Ramos (cell line): ENCODE data around the gene PXMP4.

Source experiments
- in situ Hi-C: fragments of 300-500 bp; cut with MboI; formaldehyde crosslinking; loops from one replicate; pipeline ENCODE4 v1.14.3; 2022; ENCODE audit warnings: low sequenced_read_pairs; ENCODE audit not compliant: unreplicated experiment

PXMP4 gene

GRCh38 chr20:33732166-33732970, 12.3 kb upstream of the PXMP4 start:
- in situ Hi-C loops, result no loop called here

DNA sequence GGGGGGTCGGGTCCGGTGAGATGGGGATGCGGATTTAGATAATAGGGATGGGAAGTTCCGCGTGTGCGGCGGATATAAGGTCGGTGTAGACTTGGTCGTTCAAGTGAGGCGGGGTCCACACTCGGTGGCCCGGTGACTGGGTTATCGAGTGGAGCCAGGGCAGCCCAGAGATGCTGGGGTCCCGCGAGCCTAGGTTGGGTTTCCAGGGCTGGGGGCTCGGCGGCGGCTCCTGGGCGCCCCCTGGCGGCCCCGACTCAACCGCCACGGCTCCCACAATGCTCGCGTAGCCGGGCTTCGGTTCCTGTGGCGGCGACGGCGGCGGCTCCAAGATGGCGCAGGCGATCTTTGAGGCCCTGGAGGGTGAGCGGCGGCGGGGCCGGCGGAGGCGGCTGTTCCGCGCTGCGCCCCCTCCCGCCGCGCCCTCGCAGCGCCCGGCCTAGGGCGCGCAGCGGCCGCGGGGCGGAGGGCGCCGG, 11.6 kb upstream of the PXMP4 start, which contains the start of gene ZNF341:
Gene ZNF341 (plus strand): TSS at position 304 of the 473 bp plus-strand sequence. CDS start 26 bp downstream, at position 330.
- in situ Hi-C loops, result no loop called here

DNA sequence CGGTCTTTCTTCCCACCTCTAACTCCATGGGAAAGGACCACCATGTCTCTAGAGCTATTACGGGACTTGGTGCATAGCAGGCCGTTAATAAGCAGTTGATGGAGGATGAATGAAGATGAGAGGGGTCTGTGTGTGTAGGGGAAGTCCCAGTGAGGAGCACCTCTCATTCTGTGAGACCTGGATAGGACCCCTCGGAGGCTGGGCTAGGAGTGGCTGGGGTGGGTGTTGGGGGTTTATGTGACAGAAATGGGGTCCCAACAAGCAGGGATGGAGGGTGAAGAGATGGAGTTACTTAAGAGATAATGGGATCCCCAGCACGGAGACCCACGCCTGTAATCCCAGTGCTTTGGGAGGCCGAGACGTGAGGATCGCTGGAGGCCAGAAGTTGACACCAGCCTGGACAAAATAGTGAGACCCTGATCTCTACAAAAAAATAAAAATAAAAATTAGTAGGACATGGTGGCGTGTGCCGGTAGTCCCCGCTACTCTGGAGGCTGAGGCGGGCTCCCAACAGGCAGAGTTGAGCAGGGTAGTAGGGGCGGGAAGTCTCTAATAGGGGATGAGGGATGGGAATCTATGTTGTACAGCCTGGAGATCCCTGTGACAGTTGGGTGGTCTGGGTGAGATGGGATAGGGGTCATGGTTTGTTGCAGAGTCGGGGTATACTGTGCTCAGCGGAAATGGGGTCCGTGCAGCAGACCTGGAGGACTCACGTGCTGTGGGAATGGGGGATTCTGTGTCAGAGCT, 11.0 kb upstream of the PXMP4 start:
- in situ Hi-C loops, result no loop called here

DNA sequence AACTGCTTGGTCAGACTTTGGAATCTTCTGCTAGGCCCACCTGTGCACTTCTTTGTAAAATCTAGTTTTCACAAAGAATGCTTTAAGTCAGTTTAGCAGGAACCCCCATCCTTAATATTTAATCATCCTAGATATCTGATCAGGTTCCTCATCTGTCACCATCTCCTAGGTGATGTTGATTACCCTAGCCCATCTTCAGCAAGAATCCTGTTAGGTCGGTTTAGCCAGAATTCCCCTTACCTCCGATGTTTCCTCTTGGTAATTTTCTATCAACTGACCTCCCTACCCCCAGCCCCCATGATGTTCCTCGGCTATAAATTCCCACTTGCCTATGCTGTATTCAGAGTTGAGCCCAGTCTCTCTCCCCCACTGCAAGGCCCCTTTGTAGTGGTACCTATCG, 9.0 kb upstream of the PXMP4 start:
- in situ Hi-C loops, result no loop called here

DNA sequence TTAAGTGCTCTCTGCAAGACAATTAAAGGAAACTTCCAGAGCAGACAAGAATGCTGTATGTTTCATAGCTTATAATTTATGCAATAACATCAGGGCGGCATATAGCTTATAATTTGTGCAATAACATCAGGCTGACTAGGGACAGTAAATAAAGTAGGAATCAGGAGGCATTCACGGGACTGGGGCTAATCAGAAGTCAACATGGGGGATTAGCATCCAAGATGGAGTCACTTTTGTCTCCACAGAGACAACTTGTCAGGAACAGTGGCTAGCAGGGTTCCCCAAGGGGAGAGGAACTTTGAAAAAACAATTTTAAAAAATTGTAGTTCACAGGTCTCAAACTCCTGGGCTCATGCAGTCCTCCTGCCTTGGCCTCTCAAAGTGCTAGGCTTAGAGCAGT, 8.4 kb upstream of the PXMP4 start:
- in situ Hi-C loops, result no loop called here

DNA sequence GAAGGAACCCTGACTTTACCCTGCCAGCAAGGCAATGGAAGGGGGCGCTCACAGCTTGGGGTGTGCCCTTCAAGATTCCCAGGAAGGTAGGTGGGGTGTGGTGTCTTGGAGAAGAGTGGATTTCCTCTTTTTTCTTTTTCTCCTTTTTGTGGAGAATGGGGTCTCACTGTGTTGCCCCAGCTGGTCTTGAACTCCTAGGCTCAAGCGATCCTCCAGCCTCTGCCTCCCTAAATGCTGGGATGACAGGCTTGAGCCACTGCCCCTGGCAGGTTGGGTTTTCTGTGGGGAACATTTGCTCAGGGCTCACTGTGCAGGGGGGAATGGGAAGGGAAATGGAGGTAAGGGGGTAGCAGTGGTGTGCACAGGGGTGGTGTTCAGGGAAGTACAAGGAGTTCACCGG, 7.7 kb upstream of the PXMP4 start:
- in situ Hi-C loops, result no loop called here

- in situ Hi-C loops, result no loop called here
Observed at GRCh38 chr20:33727115-33727479, 7.0 kb upstream of the PXMP4 start.

- in situ Hi-C loops, result no loop called here
Observed at GRCh38 chr20:33725607-33726264, 5.6 kb upstream of the PXMP4 start.

- in situ Hi-C loops, result no loop called here
Observed at GRCh38 chr20:33724439-33725094, 4.5 kb upstream of the PXMP4 start.

DNA sequence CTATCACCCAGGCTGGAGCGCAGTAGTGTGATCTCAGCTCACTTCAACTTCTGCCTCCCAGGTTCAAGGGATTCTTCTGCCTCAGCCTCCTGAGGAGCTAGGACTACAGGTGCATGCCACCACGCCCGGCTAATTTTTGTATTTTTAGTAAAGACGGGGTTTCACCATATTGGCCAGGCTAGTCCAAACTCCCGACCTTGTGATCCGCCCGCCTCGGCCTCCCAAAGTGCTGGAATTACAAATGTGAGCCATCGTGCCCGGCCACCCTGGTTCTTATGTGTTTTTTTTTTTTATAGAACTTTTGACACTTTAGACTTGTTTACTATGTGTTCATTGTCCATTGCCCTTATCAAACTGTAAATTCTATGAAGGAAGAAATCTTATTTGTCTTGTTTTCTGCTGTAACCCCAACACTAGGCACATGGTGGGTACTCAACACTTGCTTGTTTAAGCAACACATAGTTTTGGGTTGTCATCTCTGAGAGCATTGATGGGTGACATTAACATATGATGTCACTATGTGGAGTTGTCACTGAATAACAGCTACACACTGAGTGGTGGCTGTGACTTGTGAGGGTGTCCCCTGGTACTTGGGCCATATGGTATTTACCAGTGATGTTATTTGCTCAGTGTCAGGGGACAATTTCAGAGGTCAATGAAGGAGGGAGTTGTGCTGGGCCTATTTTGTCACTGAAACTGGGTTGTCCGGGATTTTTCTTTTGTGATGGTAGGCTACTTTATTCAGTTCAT, 1.5 kb upstream of the PXMP4 start:
- in situ Hi-C loops, result no loop called here

- in situ Hi-C loops, result no loop called here
Observed at GRCh38 chr20:33719277-33719988, 677 bp downstream of the PXMP4 start.

DNA sequence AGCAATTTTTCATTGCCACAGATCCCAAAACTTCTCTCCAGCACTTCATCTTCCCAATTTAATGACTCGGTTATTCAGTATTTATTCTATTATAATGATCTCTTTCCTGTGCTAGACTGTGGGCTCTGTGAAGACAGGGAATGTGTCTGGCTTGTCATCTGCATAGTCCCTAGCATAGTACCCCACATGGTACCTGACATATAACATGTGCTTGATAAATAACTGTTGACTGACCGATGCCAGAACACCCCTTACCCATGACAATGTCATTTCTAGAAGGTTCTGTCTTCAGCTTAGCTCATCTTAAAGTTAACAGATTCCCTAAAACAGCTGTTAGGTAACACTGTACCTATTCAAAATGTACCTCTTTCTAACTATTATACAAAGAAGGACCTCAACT, 3.6 kb downstream of the PXMP4 start:
- in situ Hi-C loops, result no loop called here

GRCh38 chr20:33713865-33714367, 6.2 kb downstream of the PXMP4 start:
- in situ Hi-C loops, result no loop called here

DNA sequence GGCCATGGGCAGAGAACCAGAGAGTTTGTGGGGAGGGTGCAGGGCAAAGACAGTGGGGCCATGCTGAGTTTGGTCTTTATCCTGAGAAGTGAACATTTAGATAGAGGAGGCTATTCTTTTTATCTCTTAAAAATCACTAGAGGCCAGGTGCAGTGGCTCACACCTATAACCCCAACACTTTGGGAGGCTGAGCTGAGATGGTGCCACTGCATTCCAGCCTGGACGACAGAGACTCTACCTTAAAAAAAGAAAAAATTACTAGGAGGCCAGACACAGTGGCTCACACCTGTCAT, 8.7 kb downstream of the PXMP4 start:
- in situ Hi-C loops, result no loop called here

DNA sequence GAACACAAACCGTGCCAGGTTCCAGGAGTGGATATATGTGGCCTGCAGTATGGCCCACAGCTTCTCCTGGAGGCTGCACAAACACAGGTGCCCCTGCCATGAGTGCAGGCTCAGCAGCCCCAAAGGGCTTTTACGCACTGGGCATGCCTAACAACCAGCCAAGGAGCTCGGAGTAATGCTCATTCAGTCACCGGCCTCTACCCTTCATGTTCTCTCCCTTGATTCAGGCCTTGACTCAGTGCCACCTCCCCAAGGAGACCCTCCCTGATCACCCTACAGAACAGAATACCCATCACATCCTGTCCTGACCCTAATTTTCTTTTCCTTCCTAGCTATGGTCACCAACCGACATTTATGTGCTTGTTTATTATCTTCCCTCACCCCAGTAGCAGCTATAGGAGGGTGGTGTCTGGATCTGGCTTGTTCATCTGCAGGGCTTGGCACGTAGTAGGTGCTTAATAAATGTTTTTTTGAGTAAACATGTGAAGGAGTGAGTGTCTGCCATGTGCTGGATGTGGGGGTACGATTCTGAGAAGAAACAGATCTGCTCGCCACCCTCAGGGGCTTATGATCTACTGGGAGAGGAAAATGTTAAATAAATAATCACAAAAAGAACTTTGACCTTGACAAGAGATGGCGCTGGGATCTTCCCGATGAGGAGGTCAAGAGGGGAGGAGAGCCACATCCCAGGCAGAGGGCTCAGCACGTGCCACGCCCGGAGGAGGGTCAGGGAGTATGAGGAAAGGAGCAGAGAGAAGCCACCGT, 9.2 kb downstream of the PXMP4 start:
- in situ Hi-C loops, result no loop called here

DNA sequence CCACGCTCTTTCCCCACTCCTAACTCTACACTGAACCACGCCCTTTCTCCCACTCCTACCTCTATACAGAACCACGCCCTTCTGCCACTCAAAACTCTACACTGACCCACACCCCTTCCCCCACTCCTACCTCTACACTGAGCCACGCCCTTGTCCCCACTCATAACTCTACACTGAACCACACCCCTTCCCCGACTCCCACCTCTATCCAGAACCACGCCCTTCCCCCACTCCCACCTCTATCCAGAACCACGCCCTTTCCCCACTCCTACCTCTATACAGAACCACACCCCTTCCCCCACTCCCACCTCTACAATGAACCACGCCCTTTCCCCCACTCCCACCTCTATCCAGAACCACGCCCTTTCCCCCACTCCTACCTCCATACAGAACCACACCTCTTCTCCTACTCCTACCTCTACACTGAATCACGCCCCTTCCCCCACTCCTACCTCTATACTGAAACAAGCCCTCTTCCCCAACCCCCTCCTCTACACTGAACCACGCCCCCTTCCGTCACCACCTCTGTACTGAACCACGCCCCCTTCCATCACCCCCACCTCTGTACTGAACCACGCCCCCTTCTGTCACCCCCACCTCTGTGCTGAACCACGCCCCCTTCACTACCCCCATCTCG, 10.1 kb downstream of the PXMP4 start:
- in situ Hi-C loops, result no loop called here

DNA sequence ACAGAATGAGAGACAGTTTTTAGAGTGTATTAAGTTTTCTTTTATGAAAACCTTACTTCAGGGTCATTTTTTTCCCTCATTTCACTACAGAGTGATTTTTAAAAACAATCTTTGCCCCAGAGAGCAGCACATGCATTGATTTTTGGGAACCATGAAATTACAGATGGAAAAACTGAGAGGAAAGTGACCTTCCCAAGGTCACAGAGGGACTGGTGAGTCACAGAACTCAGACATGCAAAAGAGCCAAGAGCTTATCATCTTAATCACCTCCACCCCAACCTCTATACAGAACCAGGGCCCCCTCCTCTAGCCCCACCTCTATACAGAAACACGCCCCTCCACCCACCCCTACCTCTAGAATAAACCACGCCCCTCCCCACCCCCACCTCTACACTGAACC, 10.7 kb downstream of the PXMP4 start:
- in situ Hi-C loops, result no loop called here

GRCh38 chr20:33707668-33708067, 12.4 kb downstream of the PXMP4 start:
- in situ Hi-C loops, result no loop called here
